ENCODE data around the gene TNS3. TPM values are rescaled to one million over a fixed set of nuclear protein-coding genes. Genes with fewer than 3 reads are reported as not detected.
"Not testable (repeated sequence)": the region's sequence is repeated elsewhere in the genome, so short reads cannot be mapped to it uniquely, and the experiment has no call there.

Gene TNS3
- total RNA-seq, 2 experiments from 2014 or later = 0.12 to 0.52 TPM

- H3K36me3 Mint-ChIP-seq, H3K4me1 Mint-ChIP-seq, H3K9me3 Mint-ChIP-seq, H3K27me3 Mint-ChIP-seq, H3K27ac Mint-ChIP-seq, DNase-seq, H3K4me3 Mint-ChIP-seq: not testable (repeated sequence)
Measured at GRCh38 chr7:47441048-47441447, 140.9 kb downstream of the TNS3 start.

- H3K4me3 Mint-ChIP-seq = no peak overlapping the region
Measured at GRCh38 chr7:47440320-47440719, 141.6 kb downstream of the TNS3 start.

GRCh38 chr7:47439181-47439667, 142.7 kb downstream of the TNS3 start:
- Mint-ChIP-seq H3K27ac (no peak overlapping the region), H3K4me1 (no peaks in the 10 kb centered on the region), H3K9me3 (no peaks in the 10 kb centered on the region), H3K4me3 (no peak overlapping the region), H3K27me3 (no peaks in the 10 kb centered on the region), H3K36me3 (no peaks in the 10 kb centered on the region)
- DNase-seq = no peak

More at GRCh38 chr7:47440320-47440719, 141.6 kb downstream of the TNS3 start:
- no peaks in the 10 kb centered on the region for H3K27me3 Mint-ChIP-seq
- H3K36me3 Mint-ChIP-seq = no peaks in the 10 kb centered on the region
- H3K27ac Mint-ChIP-seq = no peak overlapping the region
- no peaks in the 10 kb centered on the region for H3K9me3 Mint-ChIP-seq
- H3K4me1 Mint-ChIP-seq = no peaks in the 10 kb centered on the region
- DNase-seq = no peak

GRCh38 chr7:47438411-47439029, 143.4 kb downstream of the TNS3 start:
- Mint-ChIP-seq H3K27me3 (no peaks in the 10 kb centered on the region), H3K27ac (no peak overlapping the region), H3K36me3 (no peaks in the 10 kb centered on the region), H3K9me3 (no peaks in the 10 kb centered on the region), H3K4me3 (no peak overlapping the region), H3K4me1 (no peaks in the 10 kb centered on the region)
- DNase-seq = no peak

GRCh38 chr7:47435889-47436312, 146.0 kb downstream of the TNS3 start:
- Mint-ChIP-seq H3K4me3 (no peak overlapping the region), H3K27me3 (no peaks in the 10 kb centered on the region), H3K36me3 (no peaks in the 10 kb centered on the region), H3K27ac (no peak overlapping the region), H3K9me3 (no peaks in the 10 kb centered on the region), H3K4me1 (no peaks in the 10 kb centered on the region)
- DNase-seq = no peak

- H3K9me3 Mint-ChIP-seq = no peaks in the 10 kb centered on the region
- H3K4me3 Mint-ChIP-seq = no peak overlapping the region
Measured at GRCh38 chr7:47433564-47433895, 148.4 kb downstream of the TNS3 start.

GRCh38 chr7:47432671-47433563, 149.0 kb downstream of the TNS3 start:
- Mint-ChIP-seq H3K27ac (no peak overlapping the region), H3K4me3 (no peak overlapping the region), H3K4me1 (no peaks in the 10 kb centered on the region), H3K36me3 (no peaks in the 10 kb centered on the region), H3K9me3 (no peaks in the 10 kb centered on the region), H3K27me3 (no peaks in the 10 kb centered on the region)
- no peak for DNase-seq

More at GRCh38 chr7:47433564-47433895, 148.4 kb downstream of the TNS3 start:
- DNase-seq = no peak
- no peaks in the 10 kb centered on the region for H3K4me1 Mint-ChIP-seq
- H3K27ac Mint-ChIP-seq = no peak overlapping the region
- H3K36me3 Mint-ChIP-seq = no peaks in the 10 kb centered on the region
- no peaks in the 10 kb centered on the region for H3K27me3 Mint-ChIP-seq

- no peaks in the 10 kb centered on the region for H3K9me3 Mint-ChIP-seq
- no peak overlapping the region for H3K27ac Mint-ChIP-seq
- H3K27me3 Mint-ChIP-seq = no peaks in the 10 kb centered on the region
- no peaks in the 10 kb centered on the region for H3K4me1 Mint-ChIP-seq
- no peak overlapping the region for H3K4me3 Mint-ChIP-seq
- no peaks in the 10 kb centered on the region for H3K36me3 Mint-ChIP-seq
- no peak for DNase-seq
Measured at GRCh38 chr7:47430422-47430821, 151.5 kb downstream of the TNS3 start.

GRCh38 chr7:47428768-47429472, 153.0 kb downstream of the TNS3 start:
- no peaks in the 10 kb centered on the region for H3K27me3 Mint-ChIP-seq
- H3K4me3 Mint-ChIP-seq = no peak overlapping the region
- no peaks in the 10 kb centered on the region for H3K4me1 Mint-ChIP-seq
- no peaks in the 10 kb centered on the region for H3K9me3 Mint-ChIP-seq
- no peaks in the 10 kb centered on the region for H3K36me3 Mint-ChIP-seq
- DNase-seq = no peak
- no peak overlapping the region for H3K27ac Mint-ChIP-seq

GRCh38 chr7:47428052-47428767, 153.7 kb downstream of the TNS3 start:
- DNase-seq = no peak
- Mint-ChIP-seq H3K27me3 (no peaks in the 10 kb centered on the region), H3K4me1 (no peaks in the 10 kb centered on the region), H3K4me3 (no peak overlapping the region), H3K36me3 (no peaks in the 10 kb centered on the region), H3K27ac (no peak overlapping the region), H3K9me3 (no peaks in the 10 kb centered on the region)

GRCh38 chr7:47427051-47427643, 154.8 kb downstream of the TNS3 start:
- Mint-ChIP-seq H3K36me3 (no peaks in the 10 kb centered on the region), H3K4me3 (no peak overlapping the region), H3K4me1 (no peaks in the 10 kb centered on the region), H3K27ac (no peak overlapping the region), H3K27me3 (no peaks in the 10 kb centered on the region), H3K9me3 (no peaks in the 10 kb centered on the region)
- no peak for DNase-seq

- Mint-ChIP-seq H3K4me1 (no peaks in the 10 kb centered on the region), H3K27me3 (no peaks in the 10 kb centered on the region), H3K27ac (no peak overlapping the region), H3K36me3 (no peaks in the 10 kb centered on the region), H3K9me3 (peaks cover 5% of the 10 kb centered on the region), H3K4me3 (no peak overlapping the region)
- DNase-seq = no peak
Measured at GRCh38 chr7:47424523-47424922, 157.4 kb downstream of the TNS3 start.

GRCh38 chr7:47423196-47423595, 158.7 kb downstream of the TNS3 start:
- no peaks in the 10 kb centered on the region for H3K4me1 Mint-ChIP-seq
- no peaks in the 10 kb centered on the region for H3K27me3 Mint-ChIP-seq
- no peak for DNase-seq
- H3K4me3 Mint-ChIP-seq = no peak overlapping the region
- H3K36me3 Mint-ChIP-seq = no peaks in the 10 kb centered on the region
- H3K9me3 Mint-ChIP-seq = peaks cover 6% of the 10 kb centered on the region
- H3K27ac Mint-ChIP-seq = no peak overlapping the region

- no peak for DNase-seq
- Mint-ChIP-seq H3K4me3 (no peak overlapping the region), H3K9me3 (peaks cover 6% of the 10 kb centered on the region), H3K4me1 (no peaks in the 10 kb centered on the region), H3K27me3 (no peaks in the 10 kb centered on the region), H3K36me3 (no peaks in the 10 kb centered on the region), H3K27ac (no peak overlapping the region)
Measured at GRCh38 chr7:47422611-47423010, 159.3 kb downstream of the TNS3 start.
